ENCODE results near the gene PROM1. TPM values are rescaled to one million over a fixed set of nuclear protein-coding genes. Genes with fewer than 3 reads are reported as not detected.

The PROM1 gene
- polyA plus RNA-seq, 3 donors = not detected

GRCh38 chr4:16092682-16093319 lies 9.0 kb upstream of the PROM1 start:
- intact Hi-C loops (cut with micrococcal nuclease) = no loop called here
- H3K4me3 ChIP-seq (replicated peaks in 1 of 3; ENCODE audit: low read depth in 2 of 3, low read length in 3 of 3) = no peak overlapping the region
- TF ChIP-seq, protein P1, sequence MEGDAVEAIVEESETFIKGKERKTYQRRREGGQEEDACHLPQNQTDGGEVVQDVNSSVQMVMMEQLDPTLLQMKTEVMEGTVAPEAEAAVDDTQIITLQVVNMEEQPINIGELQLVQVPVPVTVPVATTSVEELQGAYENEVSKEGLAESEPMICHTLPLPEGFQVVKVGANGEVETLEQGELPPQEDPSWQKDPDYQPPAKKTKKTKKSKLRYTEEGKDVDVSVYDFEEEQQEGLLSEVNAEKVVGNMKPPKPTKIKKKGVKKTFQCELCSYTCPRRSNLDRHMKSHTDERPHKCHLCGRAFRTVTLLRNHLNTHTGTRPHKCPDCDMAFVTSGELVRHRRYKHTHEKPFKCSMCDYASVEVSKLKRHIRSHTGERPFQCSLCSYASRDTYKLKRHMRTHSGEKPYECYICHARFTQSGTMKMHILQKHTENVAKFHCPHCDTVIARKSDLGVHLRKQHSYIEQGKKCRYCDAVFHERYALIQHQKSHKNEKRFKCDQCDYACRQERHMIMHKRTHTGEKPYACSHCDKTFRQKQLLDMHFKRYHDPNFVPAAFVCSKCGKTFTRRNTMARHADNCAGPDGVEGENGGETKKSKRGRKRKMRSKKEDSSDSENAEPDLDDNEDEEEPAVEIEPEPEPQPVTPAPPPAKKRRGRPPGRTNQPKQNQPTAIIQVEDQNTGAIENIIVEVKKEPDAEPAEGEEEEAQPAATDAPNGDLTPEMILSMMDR (IDR thresholded peaks at IDR 0.05) = no peak
- H3K36me3 Mint-ChIP-seq = no peaks in the 10 kb centered on the region
- no peak overlapping the region for H3K27ac Mint-ChIP-seq
- H3K36me3 ChIP-seq (replicated peaks in 1 of 2; ENCODE audit: control insufficient read depth in 1 of 2, insufficient read depth in 2 of 2, low read length in 2 of 2) = no peaks in the 10 kb centered on the region
- 95% methylated on average over 3 of the region's 4 CpGs for WGBS (ENCODE audit: insufficient coverage)
- H3K4me2 ChIP-seq (replicated peaks; ENCODE audit: extremely low read depth, low read length, poor library complexity, severe bottlenecking) = no peak overlapping the region
- H3K9me3 Mint-ChIP-seq = peaks cover 0 to 3% (median 0%) of the 10 kb centered on the region in 7 donors
- no peak overlapping the region for H3K9ac ChIP-seq (ENCODE audit: insufficient read depth, low read length, poor library complexity, severe bottlenecking)
- H3K27ac ChIP-seq (ENCODE audit: low read depth in 1 of 2, low read length in 2 of 2) = no peak overlapping the region
- H3K27me3 ChIP-seq (ENCODE audit: control insufficient read depth in 2 of 2, insufficient read depth in 2 of 2, low read length in 2 of 2) = no peaks in the 10 kb centered on the region
- H3K4me1 ChIP-seq (ENCODE audit: control insufficient read depth in 1 of 2, insufficient read depth in 2 of 2, low read length in 2 of 2) = no peaks in the 10 kb centered on the region
- H3K27me3 Mint-ChIP-seq (ENCODE audit: low read depth in 3 of 3) = peaks cover 0 to 1% (median 0%) of the 10 kb centered on the region in 3 donors
- no peak for DNase-seq
- H4K20me1 ChIP-seq (ENCODE audit: insufficient read depth, low read length) = no peaks in the 10 kb centered on the region
- no peaks in the 10 kb centered on the region for H3K4me1 Mint-ChIP-seq
- no peak overlapping the region for H3K4me3 Mint-ChIP-seq
- H3K9me3 ChIP-seq (replicated peaks in 1 of 2; ENCODE audit: control insufficient read depth in 1 of 2, insufficient read depth in 1 of 2, low read length in 2 of 2) = no peaks in the 10 kb centered on the region
- no peaks in the 10 kb centered on the region for H3K79me2 ChIP-seq (ENCODE audit: insufficient read depth, low read length)
- no peak overlapping the region for H2AFZ ChIP-seq (ENCODE audit: insufficient read depth, low read depth, low read length, poor library complexity, severe bottlenecking)

DNA sequence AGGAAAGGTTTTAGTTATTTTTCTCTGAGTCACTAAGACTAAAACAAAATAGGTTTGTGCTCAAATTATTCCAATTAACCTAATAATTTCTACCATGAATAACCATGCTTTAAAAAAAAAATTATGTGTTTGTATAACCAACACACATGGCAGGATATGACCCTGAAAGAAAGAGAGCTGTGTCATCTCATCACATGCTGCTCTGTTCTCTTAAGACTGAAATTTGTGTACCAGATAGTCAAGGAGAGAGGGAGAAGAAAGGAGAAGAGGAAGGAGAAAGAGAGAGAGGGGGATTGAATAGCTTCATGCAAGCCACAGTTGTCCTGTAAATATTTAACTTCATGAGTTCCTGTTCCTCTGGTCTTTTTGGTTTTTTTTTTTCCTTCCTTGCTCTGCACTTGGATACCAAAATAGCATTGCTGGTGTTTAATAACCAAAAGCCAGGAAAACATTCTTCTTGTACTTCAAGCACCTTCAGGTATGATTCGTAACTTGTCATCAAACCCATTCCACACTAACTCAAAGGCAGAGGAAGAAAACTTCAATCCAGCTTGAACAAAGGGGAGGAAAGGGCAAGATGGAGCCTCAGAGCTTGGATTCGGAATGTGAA lies 6.4 kb upstream of the PROM1 start:
- no CpG with 5 or more reads among the region's 2 CpGs for WGBS (ENCODE audit: insufficient coverage)
- Mint-ChIP-seq H3K9me3 (peaks cover 0 to 8% (median 4%) of the 10 kb centered on the region in 7 donors), H3K27ac (no peak overlapping the region), H3K4me1 (no peaks in the 10 kb centered on the region), H3K36me3 (peaks cover 0 to 2% of the 10 kb centered on the region in 2 donors), H3K4me3 (no peak overlapping the region), H3K27me3 (ENCODE audit: low read depth in 3 of 3) (peaks cover 2 to 7% (median 5%) of the 10 kb centered on the region in 3 donors)
- Histone ChIP-seq H3K27me3 (ENCODE audit: control insufficient read depth in 2 of 2, insufficient read depth in 2 of 2, low read length in 2 of 2) (peaks cover 3 to 4% of the 10 kb centered on the region in 2 donors), H3K36me3 (replicated peaks in 1 of 2; ENCODE audit: control insufficient read depth in 1 of 2, insufficient read depth in 2 of 2, low read length in 2 of 2) (no peaks in the 10 kb centered on the region), H3K4me3 (replicated peaks in 1 of 3; ENCODE audit: low read depth in 2 of 3, low read length in 3 of 3) (no peak overlapping the region), H3K9me3 (replicated peaks in 1 of 2; ENCODE audit: control insufficient read depth in 1 of 2, insufficient read depth in 1 of 2, low read length in 2 of 2) (peaks cover 2 to 3% of the 10 kb centered on the region in 2 donors), H4K20me1 (ENCODE audit: insufficient read depth, low read length) (no peaks in the 10 kb centered on the region), H3K27ac (ENCODE audit: low read depth in 1 of 2, low read length in 2 of 2) (no peak overlapping the region), H3K4me1 (ENCODE audit: control insufficient read depth in 1 of 2, insufficient read depth in 2 of 2, low read length in 2 of 2) (no peaks in the 10 kb centered on the region), H3K4me2 (replicated peaks; ENCODE audit: extremely low read depth, low read length, poor library complexity, severe bottlenecking) (no peak overlapping the region), H3K79me2 (ENCODE audit: insufficient read depth, low read length) (no peaks in the 10 kb centered on the region), H3K9ac (ENCODE audit: insufficient read depth, low read length, poor library complexity, severe bottlenecking) (no peak overlapping the region), H2AFZ (ENCODE audit: insufficient read depth, low read depth, low read length, poor library complexity, severe bottlenecking) (no peak overlapping the region)
- no peak for DNase-seq
- TF ChIP-seq, protein P1 (IDR thresholded peaks at IDR 0.05) = no peak
- intact Hi-C loops (cut with micrococcal nuclease) = no loop called here

All from CD14-positive monocyte (primary cell).